HG03354 (cell line): Measurements from ENCODE around the gene AFF3.
"Not testable (repeated sequence)": the region's sequence is repeated elsewhere in the genome, so short reads cannot be mapped to it uniquely, and the experiment has no call there.

Experiments used
- ATAC-seq: cut with Tn5 transposase; IDR thresholded peaks from one replicate; pipeline ENCODE4 v1.9.1; 2021; ENCODE audit warnings: mild to moderate bottlenecking; ENCODE audit not compliant: unreplicated experiment, poor library complexity, severe bottlenecking

Gene AFF3

GRCh38 chr2:99754210-99754609 lies 388.2 kb downstream of the AFF3 start:
- no peak for ATAC-seq

DNA sequence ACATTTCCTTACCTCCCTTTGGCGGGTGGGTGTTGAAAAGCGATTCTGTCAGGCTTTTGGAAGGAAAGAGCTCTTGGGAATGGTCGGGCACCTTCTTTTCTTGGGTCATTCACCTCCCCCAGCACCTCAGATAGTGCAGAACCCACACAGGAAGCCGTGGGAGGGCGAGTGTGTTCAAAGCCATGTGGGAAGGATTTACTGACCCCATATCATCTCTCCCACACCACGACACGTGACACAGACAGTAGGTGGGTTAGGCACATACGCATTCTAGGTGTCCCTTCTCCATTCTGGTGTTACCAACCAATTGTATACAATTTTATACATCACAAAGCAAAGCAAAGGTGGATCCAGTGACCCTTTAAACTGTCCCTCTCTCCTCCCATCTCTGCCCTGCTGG lies 388.9 kb downstream of the AFF3 start:
- no peak for ATAC-seq

- ATAC-seq: no peak
These were observed 394.0 kb downstream of the AFF3 start for GRCh38 chr2:99748344-99748743.

- ATAC-seq: no peak
These were observed 394.5 kb downstream of the AFF3 start for GRCh38 chr2:99747842-99748241.

DNA sequence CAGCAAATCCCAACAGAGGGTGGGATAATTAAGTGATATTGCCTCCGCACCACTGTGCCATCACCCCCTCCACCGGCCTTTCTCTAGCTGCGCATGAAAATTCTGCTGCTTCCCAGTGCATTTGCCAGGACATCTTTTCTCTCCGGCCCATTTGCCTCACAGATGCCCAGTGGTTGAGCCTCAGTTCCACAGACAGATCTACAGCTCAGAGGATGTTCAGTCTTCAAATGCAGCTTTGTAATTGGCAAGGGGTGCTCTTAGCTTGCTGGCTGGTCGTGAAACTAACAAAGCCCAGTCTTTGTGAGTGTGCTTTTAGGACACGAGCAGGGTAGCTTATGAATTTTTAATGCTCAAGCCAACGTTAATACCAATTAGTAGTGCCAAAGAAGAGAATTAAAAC lies 399.2 kb downstream of the AFF3 start:
- no peak for ATAC-seq

DNA sequence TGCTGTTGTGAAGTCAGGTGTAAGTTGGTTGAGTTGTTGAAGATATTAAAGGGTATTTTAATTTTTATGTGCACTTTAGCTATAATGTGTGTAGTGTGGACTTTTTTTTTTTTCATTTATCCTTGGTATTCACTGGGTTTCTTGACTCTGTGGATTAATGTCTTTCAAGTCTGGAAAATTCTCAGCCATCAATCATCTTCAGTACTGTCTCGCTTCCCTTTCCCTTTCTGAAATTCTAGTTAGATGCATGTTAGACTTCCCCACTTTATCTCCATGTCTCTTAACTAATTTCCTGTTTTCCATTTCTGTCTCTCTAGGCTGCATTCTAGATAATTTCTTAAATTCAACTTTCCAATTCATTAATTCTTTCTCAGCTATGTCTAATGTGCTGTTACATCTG lies 404.9 kb downstream of the AFF3 start:
- no peak for ATAC-seq

GRCh38 chr2:99735753-99736152 lies 406.6 kb downstream of the AFF3 start:
- no peak for ATAC-seq

DNA sequence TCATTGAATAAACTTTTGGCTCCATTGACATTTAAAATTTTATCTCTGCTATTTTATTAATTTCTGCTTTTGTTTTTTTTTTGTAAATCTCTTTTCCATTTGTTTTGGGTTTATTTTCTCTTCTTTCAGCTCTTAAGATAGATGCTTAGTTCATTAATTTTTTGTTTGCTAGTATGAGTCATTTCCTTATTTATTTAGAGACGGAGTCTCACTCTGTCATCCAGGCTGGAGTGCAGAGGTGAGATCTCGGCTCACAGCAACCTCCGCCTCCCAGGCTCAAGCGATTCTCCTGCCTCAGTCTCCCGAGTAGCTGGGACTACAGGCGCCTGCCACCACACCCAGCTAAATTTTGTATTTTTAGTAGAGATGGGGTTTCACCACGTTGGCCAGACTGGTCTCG lies 407.1 kb downstream of the AFF3 start:
- ATAC-seq: not testable (repeated sequence)

- no peak for ATAC-seq
These were observed 408.2 kb downstream of the AFF3 start for GRCh38 chr2:99734236-99734635.

- no peak for ATAC-seq
These were observed 413.0 kb downstream of the AFF3 start for GRCh38 chr2:99729104-99730025.

DNA sequence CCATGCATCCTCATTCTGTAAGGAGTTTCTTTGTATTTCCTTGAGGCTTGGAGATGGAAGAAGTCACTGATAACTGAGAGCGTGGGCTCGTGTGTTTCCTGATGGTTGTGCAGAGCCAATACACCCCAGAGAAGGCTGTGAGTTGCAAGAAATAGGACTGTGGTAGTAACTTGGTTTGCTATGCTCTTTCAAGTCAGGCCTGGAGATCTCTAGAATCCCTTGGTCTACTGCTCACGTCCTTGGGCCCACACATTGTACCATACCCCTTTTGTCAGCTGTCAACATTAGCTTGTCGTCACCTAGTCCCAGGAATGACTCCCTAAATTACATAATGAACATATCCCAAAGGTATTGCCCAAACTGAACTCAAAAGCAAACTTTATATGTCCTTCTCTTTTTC lies 414.2 kb downstream of the AFF3 start:
- ATAC-seq: no peak

- ATAC-seq: no peak
These were observed 415.2 kb downstream of the AFF3 start for GRCh38 chr2:99727199-99727598.

DNA sequence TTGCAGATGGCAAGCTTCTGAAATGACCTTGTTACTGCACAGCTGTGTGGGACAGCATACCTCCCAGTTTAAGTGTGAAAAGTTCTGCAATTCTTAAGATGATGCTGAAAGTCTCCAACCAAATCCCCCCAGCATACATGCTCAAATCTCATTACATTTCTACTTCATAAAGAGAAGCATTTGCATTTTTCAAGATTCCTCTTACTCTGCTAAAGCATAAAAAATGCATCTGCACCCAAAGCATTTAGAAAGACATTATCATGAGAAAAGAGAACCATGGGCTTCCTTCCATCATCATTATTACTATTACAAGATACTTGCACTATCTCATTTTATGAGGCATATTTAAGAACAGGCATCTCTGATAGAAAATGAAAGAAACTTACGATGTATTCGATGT lies 415.7 kb downstream of the AFF3 start:
- no peak for ATAC-seq

- no peak for ATAC-seq
These were observed 416.6 kb downstream of the AFF3 start for GRCh38 chr2:99725820-99726219.

DNA sequence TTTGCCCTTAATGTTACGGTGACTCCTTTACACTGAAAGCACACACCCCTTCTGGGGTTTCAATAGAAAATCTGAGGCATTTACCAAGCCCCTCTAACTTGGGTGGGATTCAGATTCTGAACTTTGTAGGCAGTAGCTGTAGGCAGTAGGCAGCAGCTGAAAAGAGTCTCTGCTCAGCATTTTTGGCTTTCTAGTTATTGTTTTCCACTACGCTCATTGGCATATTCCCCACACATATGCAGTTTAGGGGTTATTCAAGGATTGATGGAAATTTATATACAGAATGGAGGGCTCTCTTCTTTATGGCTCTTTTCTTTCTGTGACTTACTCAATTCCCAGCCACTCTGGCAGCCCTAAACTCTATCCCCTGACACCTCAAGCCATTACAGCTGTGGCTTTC lies 419.9 kb downstream of the AFF3 start:
- ATAC-seq: no peak

DNA sequence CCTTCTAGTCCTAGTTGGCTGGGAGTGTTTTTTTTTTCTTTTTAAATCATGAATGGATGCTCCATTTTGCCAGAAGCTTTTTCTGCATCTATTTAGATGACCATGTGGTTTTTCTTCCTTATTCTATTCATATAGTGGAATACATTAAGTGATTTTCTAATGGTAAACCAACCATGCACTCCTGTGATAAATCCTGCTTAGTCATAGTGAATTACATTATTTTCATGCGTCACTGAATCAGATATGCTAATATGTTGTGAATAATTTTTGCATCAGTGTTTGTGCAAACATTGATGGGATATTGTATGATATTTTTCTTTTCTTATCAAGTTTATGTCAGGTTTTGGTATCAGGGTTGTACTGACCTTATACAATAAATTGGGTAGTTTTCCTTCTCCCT lies 423.3 kb downstream of the AFF3 start:
- ATAC-seq: no peak

GRCh38 chr2:99715956-99716355 lies 426.4 kb downstream of the AFF3 start:
- no peak for ATAC-seq

GRCh38 chr2:99714349-99714748 lies 428.0 kb downstream of the AFF3 start:
- ATAC-seq: no peak

DNA sequence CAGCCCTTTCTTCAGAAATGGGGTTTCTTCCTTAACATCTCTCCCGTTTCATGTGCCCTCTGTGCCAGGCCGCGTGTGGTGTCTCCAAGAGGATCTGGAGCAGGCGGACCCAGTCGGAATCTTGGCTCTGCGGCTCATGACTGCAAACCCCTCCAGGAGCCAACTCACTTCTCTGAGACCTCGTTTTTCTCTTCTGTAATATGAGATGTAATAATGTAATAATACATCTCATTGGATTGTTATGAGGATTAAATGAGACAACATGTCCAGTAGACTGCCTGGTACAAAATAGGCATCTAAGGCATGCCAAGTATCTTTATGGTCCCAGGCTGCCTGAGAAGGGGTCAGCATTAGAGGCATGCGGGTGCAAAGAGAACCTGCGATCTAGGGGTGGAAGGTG lies 431.2 kb downstream of the AFF3 start:
- no peak for ATAC-seq

- no peak for ATAC-seq
These were observed 431.7 kb downstream of the AFF3 start for GRCh38 chr2:99710721-99711120.

- no peak for ATAC-seq
These were observed 433.2 kb downstream of the AFF3 start for GRCh38 chr2:99709229-99709628.

DNA sequence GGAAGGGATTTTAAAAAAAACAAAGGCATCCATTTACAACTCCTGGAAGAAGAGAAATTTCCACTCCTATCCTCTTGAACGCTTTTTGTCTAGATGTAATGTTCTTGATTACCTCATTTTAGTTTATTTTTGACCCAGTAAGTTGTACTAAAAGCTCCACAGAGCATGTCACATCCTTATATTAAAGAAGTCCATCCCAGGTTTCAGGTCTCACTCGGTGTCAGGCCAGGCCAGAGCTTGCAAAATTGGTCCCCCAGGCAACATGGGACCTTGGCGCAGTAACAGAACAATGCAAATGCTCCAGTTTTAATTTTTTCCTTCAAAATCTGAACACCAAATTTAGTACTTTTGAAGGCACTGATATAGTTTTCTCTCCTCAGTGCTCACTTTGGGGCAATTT lies 434.2 kb downstream of the AFF3 start:
- ATAC-seq: no peak
